Liver (tissue), 9 donors: ENCODE results near the gene PGA5. TPM values are rescaled to one million over a fixed set of nuclear protein-coding genes. Genes with fewer than 3 reads are reported as not detected.

Experiments
- DNase-seq: peaks from one replicate; pipeline ENCODE4 v3.0.0-alpha.2; 2017; ENCODE audit warnings: low spot score
- H3K27ac ChIP-seq, 2 donors: one replicate each; pipeline ENCODE4 v1.7.0; 2013; ENCODE audit warnings: inconsistent platforms in 2 of 2, low read length in 2 of 2, control low read depth in 1 of 2, low read depth in 1 of 2, mild to moderate bottlenecking in 1 of 2
- H3K27me3 ChIP-seq, 4 donors: one replicate each; pipeline versions ENCODE4 v1.6.1 to v1.7.0; 2013; ENCODE audit warnings: low read length in 3 of 4, inconsistent platforms in 1 of 4, mild to moderate bottlenecking in 1 of 4, moderate library complexity in 1 of 4; ENCODE audit not compliant: control insufficient read depth in 4 of 4, insufficient read depth in 4 of 4
- H3K36me3 ChIP-seq, 4 donors: one replicate each; pipeline versions ENCODE4 v1.6.1 to v1.7.0; 2013; ENCODE audit warnings: low read length in 3 of 4, mild to moderate bottlenecking in 3 of 4, low read depth in 1 of 4, moderate library complexity in 1 of 4; ENCODE audit not compliant: control insufficient read depth in 4 of 4, insufficient read depth in 3 of 4
- H3K4me1 ChIP-seq, 4 donors: one replicate each; pipeline versions ENCODE4 v1.6.1 to v1.7.0; 2013; ENCODE audit warnings: low read length in 3 of 4, mild to moderate bottlenecking in 3 of 4, moderate library complexity in 1 of 4; ENCODE audit not compliant: control insufficient read depth in 4 of 4, insufficient read depth in 4 of 4
- H3K4me3 ChIP-seq, 3 donors: one replicate each; pipeline versions ENCODE4 v1.6.1 to v1.7.0; 2013; ENCODE audit warnings: low read length in 3 of 3, control low read depth in 1 of 3, low read depth in 1 of 3, mild to moderate bottlenecking in 1 of 3
- H3K9ac ChIP-seq, 2 donors: one replicate each; pipeline ENCODE4 v1.7.0; 2013; ENCODE audit warnings: low read length in 2 of 2, mild to moderate bottlenecking in 2 of 2, moderate library complexity in 2 of 2, control low read depth in 1 of 2, low read depth in 1 of 2
- H3K9me3 ChIP-seq, 4 donors: one replicate each; pipeline versions ENCODE4 v1.6.1 to v1.7.0; 2013; ENCODE audit warnings: low read length in 3 of 4; ENCODE audit not compliant: control insufficient read depth in 4 of 4
- EGR1 ChIP-seq, 2 donors: IDR thresholded peaks; 2 replicates each; pipeline ENCODE4 v1.6.1; 2016 to 2018; ENCODE audit warnings: antibody characterized with exemption in 2 of 2, low read depth in 2 of 2
- FOXA2 ChIP-seq: IDR thresholded peaks from 2 replicates; pipeline ENCODE4 v1.6.1; 2016; ENCODE audit warnings: antibody characterized with exemption
- GABPA ChIP-seq, 2 donors: IDR thresholded peaks in 1 of 2; conservative IDR thresholded peaks in 1 of 2; 2 replicates each; pipeline ENCODE4 v1.6.1; 2016; ENCODE audit warnings: antibody characterized with exemption in 2 of 2, mild to moderate bottlenecking in 1 of 2, moderate library complexity in 1 of 2
- HNF4A ChIP-seq, 2 donors: conservative IDR thresholded peaks; 2 replicates each; pipeline ENCODE4 v1.6.1; 2016; ENCODE audit warnings: antibody characterized with exemption in 2 of 2, mild to moderate bottlenecking in 2 of 2
- JUND ChIP-seq, 2 donors: IDR thresholded peaks; 2 replicates each; pipeline ENCODE4 v1.6.1; 2016; ENCODE audit warnings: antibody characterized with exemption in 2 of 2
- NR2F2 ChIP-seq: IDR thresholded peaks from 2 replicates; pipeline ENCODE4 v1.6.1; 2016; ENCODE audit warnings: antibody characterized with exemption
- RAD21 ChIP-seq, 2 donors: IDR thresholded peaks; 2 replicates each; pipeline ENCODE4 v1.6.1; 2016; ENCODE audit warnings: antibody characterized with exemption in 2 of 2, mild to moderate bottlenecking in 2 of 2
- REST ChIP-seq: IDR thresholded peaks from 2 replicates; pipeline ENCODE4 v1.6.1; 2016; ENCODE audit warnings: antibody characterized with exemption, mild to moderate bottlenecking
- RXRA ChIP-seq, 2 donors: IDR thresholded peaks; 2 replicates each; pipeline ENCODE4 v1.6.1; 2017 to 2018; ENCODE audit warnings: antibody characterized with exemption in 2 of 2, mild to moderate bottlenecking in 1 of 2
- SP1 ChIP-seq: IDR thresholded peaks from 2 replicates; pipeline ENCODE4 v1.6.1; 2018; ENCODE audit warnings: antibody characterized with exemption, mild to moderate bottlenecking
- TAF1 ChIP-seq: conservative IDR thresholded peaks from 2 replicates; pipeline ENCODE4 v1.6.1; 2016; ENCODE audit warnings: antibody characterized with exemption, mild to moderate bottlenecking
- WGBS: extraction: QIAGEN DNeasy Blood & Tissue Kit; methylation state at CpG from one replicate; pipeline ENCODE4 v1.1.7; 2013; 5-methylcytosine and 5-hydroxymethylcytosine counted together
- polyA plus RNA-seq, 2 donors: library from polyadenylated mRNA; stranded (reverse) in 1 of 2; unstranded in 1 of 2; fragments of 200-250 nt in 1 of 2; fragments of >200 nt in 1 of 2; fragmentation: Nextera tagmentation in 1 of 2; extraction: Ambion mirVana in 1 of 2; gene quantifications; one replicate each; pipeline versions ENCODE4 v1.2.1 to v1.2.3, GENCODE V29; 2013 to 2015
- total RNA-seq, 2 donors: library from RNA; depleted of rRNA; stranded (reverse); fragments of >200 nt; gene quantifications; one replicate each; pipeline ENCODE4 v1.2.3, GENCODE V29; 2014
- TF ChIP-seq, protein P1 (sequence below): IDR thresholded peaks from 2 replicates; pipeline ENCODE4 v1.6.1; 2016; ENCODE audit warnings: antibody characterized with exemption
- TF ChIP-seq, protein P2 (sequence below): IDR thresholded peaks from 2 replicates; pipeline ENCODE4 v1.6.1; 2016; ENCODE audit warnings: antibody characterized with exemption
- donor health status: healthy.
- donor health status: healthy.
- donor health status: healthy.
- donor health status: healthy.
- donor health status: healthy.

Gene PGA5
- total and polyA plus RNA-seq, 4 donors, result 0.31 to 1.7 (median 0.40) TPM; not detected in 1

DNA sequence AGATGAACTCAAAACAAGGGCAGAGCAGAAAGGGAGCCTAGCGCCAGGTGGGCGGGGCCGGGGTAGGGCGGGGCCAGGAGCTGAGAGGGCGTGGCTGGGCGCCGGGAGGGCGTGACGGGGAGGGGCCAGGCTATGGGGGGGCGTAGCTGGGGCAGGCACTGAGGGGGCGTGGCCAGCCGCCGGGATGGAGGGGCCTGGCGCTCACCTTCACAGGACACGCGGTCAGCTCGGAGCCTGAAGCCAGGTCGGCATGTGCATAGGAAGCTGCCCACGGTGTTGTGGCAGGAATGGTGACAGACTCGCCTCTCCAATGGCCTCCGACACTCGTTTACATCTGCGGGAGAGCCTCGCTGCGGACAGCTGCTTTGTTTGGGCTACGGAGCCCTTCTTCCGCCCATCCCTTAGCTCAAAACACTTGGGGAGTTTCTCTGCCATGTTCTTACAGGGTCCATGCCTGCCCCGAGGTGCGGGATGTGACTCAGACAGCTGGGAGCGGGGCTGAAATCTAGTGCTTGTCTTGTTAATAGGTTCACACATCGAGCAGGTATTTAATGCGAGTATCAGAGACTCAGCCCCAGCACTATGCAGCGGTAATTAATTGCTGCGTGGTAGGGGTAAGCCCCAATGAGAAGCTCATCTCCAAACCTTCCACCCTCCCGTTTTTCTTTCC, 40.7 kb downstream of the PGA5 start:
- TF ChIP-seq JUND (IDR thresholded peaks at IDR 0.05) (no peak), GABPA (IDR thresholded peaks at IDR 0.05 in 1 of 2, conservative IDR thresholded peaks at IDR 0.05 in 1 of 2) (no peak), HNF4A (conservative IDR thresholded peaks at IDR 0.05) (no peak), FOXA2 (no peak), EGR1 (IDR thresholded peaks at IDR 0.05; ENCODE audit: low read depth in 2 of 2) (no peak), SP1 (no peak), NR2F2 (no peak), TAF1 (no peak), RXRA (IDR thresholded peaks at IDR 0.05) (no peak), REST (no peak)
- TF ChIP-seq, protein P1, sequence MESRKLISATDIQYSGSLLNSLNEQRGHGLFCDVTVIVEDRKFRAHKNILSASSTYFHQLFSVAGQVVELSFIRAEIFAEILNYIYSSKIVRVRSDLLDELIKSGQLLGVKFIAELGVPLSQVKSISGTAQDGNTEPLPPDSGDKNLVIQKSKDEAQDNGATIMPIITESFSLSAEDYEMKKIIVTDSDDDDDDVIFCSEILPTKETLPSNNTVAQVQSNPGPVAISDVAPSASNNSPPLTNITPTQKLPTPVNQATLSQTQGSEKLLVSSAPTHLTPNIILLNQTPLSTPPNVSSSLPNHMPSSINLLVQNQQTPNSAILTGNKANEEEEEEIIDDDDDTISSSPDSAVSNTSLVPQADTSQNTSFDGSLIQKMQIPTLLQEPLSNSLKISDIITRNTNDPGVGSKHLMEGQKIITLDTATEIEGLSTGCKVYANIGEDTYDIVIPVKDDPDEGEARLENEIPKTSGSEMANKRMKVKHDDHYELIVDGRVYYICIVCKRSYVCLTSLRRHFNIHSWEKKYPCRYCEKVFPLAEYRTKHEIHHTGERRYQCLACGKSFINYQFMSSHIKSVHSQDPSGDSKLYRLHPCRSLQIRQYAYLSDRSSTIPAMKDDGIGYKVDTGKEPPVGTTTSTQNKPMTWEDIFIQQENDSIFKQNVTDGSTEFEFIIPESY, result no peak
- TF ChIP-seq, protein P2, sequence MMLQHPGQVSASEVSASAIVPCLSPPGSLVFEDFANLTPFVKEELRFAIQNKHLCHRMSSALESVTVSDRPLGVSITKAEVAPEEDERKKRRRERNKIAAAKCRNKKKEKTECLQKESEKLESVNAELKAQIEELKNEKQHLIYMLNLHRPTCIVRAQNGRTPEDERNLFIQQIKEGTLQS, result no peak
- WGBS, result 68% methylated on average over 35 of the region's 35 CpGs
- Histone ChIP-seq H3K27me3 (no peaks in the 10 kb centered on the region), H3K4me3 (no peak overlapping the region), H3K9ac (no peak overlapping the region), H3K4me1 (peaks cover 0 to 2% (median 0%) of the 10 kb centered on the region in 4 donors), H3K9me3 (no peaks in the 10 kb centered on the region), H3K36me3 (peaks cover 0 to 5% (median 0%) of the 10 kb centered on the region in 4 donors), H3K27ac (no peak overlapping the region)
- DNase-seq, result peak; percentile 94

- H3K27ac ChIP-seq, result no peak overlapping the region
- no peaks in the 10 kb centered on the region for H3K9me3 ChIP-seq
- 87% methylated on average over 4 of the region's 4 CpGs for WGBS
- no peak overlapping the region for H3K4me3 ChIP-seq
- DNase-seq, result no peak
- TF ChIP-seq JUND (IDR thresholded peaks at IDR 0.05) (no peak), GABPA (IDR thresholded peaks at IDR 0.05 in 1 of 2, conservative IDR thresholded peaks at IDR 0.05 in 1 of 2) (no peak), RXRA (IDR thresholded peaks at IDR 0.05) (no peak), RAD21 (IDR thresholded peaks at IDR 0.05) (no peak), NR2F2 (no peak), REST (no peak)
- H3K27me3 ChIP-seq, result no peaks in the 10 kb centered on the region
- no peak overlapping the region for H3K9ac ChIP-seq
- peaks cover 0 to 5% (median 0%) of the 10 kb centered on the region in 4 donors for H3K36me3 ChIP-seq
- H3K4me1 ChIP-seq, result peaks cover 0 to 2% (median 0%) of the 10 kb centered on the region in 4 donors
Measured at GRCh38 chr11:61283613-61284012, 42.6 kb downstream of the PGA5 start.
